C1 segment of cervical spinal cord (tissue), 14 donors: ENCODE measurements around the gene SPEF1.
"Not testable (repeated sequence)": the region's sequence is repeated elsewhere in the genome, so short reads cannot be mapped to it uniquely, and the experiment has no call there.

Experiments
- DNase-seq, 14 donors: peaks; one replicate each; lab custom pipeline; 2025; lab: John Stamatoyannopoulos, UW

SPEF1 gene

DNA sequence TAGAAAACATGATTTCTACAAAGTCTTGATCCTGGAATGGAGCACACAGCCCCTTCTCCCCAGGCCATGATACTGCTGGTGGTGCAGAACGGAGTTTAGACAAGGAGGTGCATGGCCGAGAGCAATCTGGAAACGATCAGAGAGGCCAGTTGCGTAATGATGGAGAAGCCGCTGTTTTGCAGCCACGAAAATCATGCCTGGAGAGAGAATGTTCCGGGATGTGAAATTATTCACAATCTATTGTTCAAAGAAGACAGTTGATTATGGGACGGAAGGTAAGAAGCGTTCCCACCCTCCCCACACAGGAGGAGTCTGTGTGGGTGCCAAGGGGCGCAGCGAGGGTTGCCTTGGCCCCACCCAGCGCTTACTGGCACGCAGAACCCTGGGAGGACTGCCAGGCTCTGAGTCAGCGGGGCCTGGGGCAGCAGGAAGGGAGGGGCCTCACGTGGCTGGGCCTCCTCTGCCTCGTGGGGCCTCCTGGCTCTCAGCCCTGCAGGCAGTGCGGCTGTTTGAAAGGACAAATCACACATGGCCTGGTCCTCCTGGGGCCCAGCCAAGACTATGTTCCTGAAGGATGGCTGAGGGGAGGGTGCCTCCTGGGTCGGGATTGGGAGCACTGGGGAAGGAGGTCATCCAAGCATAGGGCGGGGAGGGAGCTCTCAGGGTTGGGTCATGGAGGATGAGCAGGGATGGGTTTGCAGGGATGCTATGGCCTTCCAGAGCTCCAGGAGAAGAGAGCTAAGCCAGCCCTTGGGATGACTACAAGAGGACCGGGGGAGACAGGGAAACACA, 30.4 kb upstream of the SPEF1 start:
- peak; percentile 73 to 99 (median 96) for DNase-seq

DNA sequence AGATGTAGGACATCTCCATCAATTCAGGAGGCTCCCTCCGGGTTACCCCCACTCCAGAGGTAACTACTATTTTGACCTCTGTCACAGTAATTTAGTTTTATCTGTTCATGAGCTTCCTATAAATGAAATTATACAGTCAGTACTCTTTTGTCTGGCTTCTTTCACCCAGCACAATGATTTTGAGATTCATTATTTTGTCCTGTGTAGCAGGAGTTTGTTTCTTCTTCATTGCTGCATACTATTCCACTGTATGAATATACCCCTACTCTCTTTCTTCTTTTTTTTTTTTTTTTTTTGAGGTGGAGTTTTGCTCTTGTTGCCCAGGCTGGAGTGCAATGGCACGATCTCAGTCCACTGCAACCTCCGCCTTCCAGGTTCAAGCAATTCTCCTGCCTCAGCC, 27.3 kb upstream of the SPEF1 start:
- DNase-seq: no peak

GRCh38 chr20:3804781-3805180, 23.5 kb upstream of the SPEF1 start:
- no peak for DNase-seq

DNA sequence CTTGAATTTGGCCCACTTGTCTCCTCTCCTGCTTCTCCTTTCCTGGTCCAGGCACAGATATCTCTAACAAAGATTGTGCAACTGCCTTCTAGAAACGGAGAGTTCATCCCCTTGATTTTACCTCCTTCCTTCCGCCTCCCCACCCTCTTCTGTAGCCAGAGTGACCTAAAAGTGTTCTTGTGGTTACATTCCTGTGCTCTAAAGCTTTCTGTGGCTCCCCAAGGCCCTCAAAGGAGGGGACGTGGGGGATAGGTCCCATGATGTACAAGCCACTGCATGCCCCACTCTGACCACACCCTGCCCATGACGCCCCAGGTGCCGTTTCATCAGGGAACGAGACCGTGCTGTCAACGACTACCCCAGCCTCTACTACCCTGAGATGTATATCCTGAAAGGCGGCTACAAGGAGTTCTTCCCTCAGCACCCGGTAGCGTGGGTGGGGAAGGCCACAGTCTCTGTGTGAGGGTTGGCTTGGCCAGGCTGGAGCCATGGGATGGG, 23.1 kb upstream of the SPEF1 start:
- DNase-seq: no peak

GRCh38 chr20:3803854-3804253, 22.6 kb upstream of the SPEF1 start:
- peak in 1 of 14 donors; percentile 71 for DNase-seq

DNA sequence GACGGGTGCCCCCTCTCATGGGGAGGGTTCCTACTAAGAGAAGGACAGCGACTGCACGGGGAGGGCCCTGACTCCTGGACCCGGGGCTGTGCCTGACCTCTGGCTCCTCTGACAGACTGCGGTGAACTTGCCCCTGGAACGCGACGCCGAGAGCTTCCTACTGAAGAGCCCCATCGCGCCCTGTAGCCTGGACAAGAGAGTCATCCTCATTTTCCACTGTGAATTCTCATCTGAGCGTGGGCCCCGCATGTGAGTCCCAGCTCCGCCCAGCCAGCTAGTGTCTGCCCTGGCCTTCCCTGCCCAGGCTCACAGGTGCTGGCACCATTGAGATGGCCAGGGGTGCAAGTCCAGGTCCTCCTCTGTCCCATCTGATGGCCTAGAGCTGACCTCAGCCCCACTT, 22.0 kb upstream of the SPEF1 start:
- no peak for DNase-seq

- DNase-seq: no peak
These were observed 21.4 kb upstream of the SPEF1 start for GRCh38 chr20:3802524-3803239.

- no peak for DNase-seq
These were observed 20.6 kb upstream of the SPEF1 start for GRCh38 chr20:3801846-3802245.

- no peak for DNase-seq
These were observed 20.1 kb upstream of the SPEF1 start for GRCh38 chr20:3801299-3801698.

DNA sequence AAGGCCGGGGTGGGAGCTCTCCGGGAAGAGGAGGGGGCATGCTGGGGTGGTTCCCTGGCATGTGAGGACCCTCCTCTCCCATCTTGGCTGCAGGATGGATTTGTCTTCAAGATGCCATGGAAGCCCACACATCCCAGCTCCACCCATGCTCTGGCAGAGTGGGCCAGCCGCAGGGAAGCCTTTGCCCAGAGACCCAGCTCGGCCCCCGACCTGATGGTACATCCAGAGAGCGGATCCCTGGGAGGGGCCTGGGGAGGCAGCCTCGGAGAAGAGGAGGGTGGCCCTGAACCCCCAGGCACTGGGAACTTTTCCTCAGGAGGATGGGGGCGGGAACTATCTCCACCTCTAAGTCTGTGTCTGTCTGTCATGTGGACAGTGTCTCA, 19.6 kb upstream of the SPEF1 start:
- DNase-seq: no peak

GRCh38 chr20:3800256-3800877, 19.1 kb upstream of the SPEF1 start:
- DNase-seq: no peak

DNA sequence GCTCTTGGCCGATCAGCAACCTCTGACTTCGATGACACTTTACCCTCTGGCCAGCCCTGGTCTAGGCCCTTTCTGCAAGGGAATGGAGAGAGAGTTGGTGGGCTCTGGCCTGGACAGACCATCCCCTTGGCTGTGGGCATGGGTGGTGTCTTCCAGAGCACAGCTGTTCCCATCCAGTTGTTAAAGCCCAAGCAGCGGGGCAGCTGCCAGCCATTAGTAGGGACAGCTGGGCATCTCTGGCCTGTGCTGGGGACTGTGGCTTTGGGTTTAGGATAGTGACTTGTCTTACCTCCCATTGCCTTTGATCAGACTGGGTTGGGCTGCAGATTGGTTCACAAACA, 17.6 kb upstream of the SPEF1 start:
- no peak for DNase-seq

DNA sequence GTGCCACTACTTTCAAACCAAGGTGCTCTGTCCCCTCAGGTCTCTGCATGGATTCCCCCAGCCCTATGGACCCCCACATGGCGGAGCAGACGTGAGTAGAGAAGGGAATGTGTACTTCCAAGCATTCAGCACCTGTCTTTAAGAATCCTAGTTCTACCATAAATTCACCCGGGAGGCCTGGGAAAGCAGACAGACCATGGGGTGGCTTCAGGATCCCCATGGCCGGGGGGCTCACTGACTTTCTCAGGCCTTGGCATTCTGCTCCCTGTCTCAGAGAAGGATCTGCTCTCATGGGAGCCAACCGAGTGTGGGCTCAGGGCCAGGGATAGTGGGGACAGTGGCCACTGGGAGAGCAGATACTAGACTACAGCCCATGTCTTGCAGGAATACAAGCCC, 17.1 kb upstream of the SPEF1 start:
- DNase-seq: no peak

DNA sequence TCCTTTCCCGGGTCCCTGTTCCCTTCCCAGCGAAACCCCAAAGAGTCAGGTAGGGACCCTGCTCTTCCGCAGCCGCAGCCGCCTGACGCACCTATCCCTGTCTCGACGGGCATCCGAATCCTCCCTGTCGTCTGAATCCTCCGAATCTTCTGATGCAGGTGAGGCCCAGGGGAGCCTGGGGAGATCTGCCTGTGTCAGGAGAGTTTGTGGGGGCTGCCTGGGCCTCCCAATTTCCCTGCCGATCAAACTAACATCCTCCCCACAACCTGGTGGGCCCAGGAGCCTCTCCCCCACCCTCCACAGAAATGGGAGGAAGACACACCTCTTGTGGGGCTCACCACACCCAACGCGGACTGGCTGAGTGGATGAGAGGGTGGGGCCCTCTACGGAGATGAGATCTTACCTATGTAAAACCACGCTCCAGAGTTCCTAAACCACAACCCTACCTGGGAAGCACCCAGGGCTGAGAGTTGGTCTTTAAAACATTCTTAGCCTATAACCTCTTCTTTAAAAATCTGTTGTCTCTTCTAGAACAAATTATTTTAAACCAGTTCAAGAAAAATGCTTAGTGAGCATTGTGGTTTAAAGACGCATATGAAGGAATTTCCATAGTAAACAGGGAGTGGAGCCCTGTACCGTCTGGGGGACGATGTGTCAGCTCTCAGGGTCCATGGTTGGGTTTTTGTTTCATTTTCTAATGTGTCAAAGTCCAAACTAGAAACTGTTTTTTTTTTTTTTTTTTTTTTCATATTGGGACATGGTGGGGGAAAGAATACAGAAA, 16.5 kb upstream of the SPEF1 start:
- DNase-seq: no peak

DNA sequence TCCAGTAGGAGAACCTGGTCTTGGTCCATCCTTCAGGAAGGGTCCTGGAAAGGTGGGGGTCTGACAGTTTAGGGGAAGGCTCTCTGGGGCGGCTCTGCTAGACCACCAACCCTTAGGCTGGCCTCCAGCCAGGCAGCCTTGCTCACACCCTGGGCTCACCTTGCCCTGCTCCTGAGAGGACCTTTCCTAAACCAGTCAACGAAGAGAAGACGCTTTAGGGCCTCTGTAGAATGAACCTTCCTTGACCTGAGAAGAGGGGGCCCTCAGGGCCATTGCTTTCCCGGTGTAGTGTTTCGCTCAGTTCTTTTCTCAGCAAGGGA, 15.9 kb upstream of the SPEF1 start:
- DNase-seq: no peak

DNA sequence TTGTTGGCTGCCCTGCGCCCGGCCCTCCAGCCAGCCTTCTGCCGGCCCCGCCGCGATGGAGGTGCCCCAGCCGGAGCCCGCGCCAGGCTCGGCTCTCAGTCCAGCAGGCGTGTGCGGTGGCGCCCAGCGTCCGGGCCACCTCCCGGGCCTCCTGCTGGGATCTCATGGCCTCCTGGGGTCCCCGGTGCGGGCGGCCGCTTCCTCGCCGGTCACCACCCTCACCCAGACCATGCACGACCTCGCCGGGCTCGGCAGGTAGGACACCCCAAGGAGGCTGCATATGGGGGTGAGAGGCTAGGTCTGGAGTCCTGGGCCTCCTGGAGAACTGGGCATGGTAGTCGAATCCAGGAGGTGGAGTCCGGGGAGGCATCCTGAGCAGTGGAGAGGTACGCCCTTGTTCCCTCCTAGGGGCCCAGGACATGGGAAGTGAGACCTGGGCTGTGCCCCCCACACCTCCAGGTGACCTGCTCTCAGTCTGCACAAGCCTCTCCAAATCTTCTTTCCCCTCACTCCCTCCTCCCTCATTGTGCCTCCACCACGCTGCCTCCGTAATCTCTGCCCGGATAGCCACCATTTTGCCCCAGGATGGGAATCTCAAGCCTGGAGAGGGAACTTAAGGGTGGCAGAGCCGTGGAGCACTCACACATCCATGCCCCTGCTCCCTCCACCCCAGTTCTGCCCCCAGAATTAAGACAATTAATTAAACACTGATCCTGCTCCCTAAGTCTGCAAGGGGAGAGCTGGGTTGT, 15.4 kb upstream of the SPEF1 start:
- DNase-seq: peak in 1 of 14 donors; percentile 49

DNA sequence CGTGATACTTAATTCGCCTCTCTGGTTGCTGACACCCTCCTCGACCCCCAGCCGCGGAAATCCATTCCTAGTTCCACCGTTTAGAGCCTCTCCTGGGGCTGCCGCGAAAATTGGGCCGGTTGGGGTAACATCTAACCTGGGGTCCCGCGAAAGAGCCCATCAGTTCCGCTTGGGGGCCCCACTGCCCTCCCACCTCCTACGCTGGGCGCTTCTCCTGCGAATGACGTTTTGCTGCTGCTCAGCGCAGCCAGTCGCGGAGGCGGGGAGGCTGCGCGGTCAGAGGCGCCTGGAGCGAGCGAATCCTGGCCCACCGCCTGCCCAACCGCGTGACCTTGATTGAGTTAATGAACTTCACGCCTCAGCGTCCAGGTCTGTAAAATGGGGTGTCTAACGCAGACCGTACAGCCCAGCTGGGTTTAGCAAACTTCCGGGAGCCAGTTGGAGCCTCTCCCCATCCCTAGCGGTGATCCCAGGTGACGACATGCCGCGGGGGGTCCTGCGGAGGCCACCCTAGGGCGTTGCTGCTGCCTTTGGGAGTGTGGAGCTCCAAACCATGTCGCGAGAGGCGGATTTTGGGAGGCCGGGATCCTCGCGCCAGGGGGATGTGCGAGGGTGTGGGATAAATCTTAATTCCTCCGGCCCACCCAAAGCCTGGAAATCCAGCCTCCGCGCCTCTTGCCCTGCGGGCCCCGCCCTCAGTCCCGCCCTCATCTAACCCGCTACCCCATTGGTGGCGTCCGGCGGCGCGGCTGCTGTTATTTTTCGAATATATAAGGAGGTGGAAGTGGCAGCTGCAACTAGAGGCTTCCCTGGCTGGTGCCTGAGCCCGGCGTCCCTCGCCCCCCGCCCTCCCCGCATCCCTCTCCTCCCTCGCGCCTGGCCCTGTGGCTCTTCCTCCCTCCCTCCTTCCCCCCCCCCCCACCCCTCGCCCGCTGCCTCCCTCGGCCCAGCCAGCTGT, 14.5 kb upstream of the SPEF1 start, which contains the start of gene CDC25B:
TSS of gene CDC25B (plus strand) at position 800 of the 958 bp plus-strand sequence. CDS start 222 bp downstream, outside the sequence.
- peak; percentile 43 to 95 (median 88) for DNase-seq

- DNase-seq: no peak
These were observed 13.6 kb upstream of the SPEF1 start for GRCh38 chr20:3794701-3795420.

GRCh38 chr20:3794168-3794567, 12.9 kb upstream of the SPEF1 start:
- DNase-seq: not testable (repeated sequence)
